Occipital lobe (tissue), 2 donors: Measurements from ENCODE around the gene ACOT8. TPM values are rescaled to one million over a fixed set of nuclear protein-coding genes. Genes with fewer than 3 reads are reported as not detected.
"Not testable (repeated sequence)": the region's sequence is repeated elsewhere in the genome, so short reads cannot be mapped to it uniquely, and the experiment has no call there.

ENCODE experiments used
- DNase-seq: peaks from one replicate; lab custom pipeline; 2025; lab: John Stamatoyannopoulos, UW
- total RNA-seq: library from RNA; depleted of rRNA; stranded (reverse); fragments of >200 nt; gene quantifications from one replicate; pipeline ENCODE4 v1.2.3, GENCODE V29; 2014

The ACOT8 gene
- total RNA-seq = 21.5 TPM

- peak; percentile 96 for DNase-seq
These were observed at the start of gene ACOT8, which contains the start of gene ZSWIM3 for GRCh38 chr20:45857114-45857881. ACOT8 (minus strand) TSS chr20:45857392; CDS start chr20:45857315, 77 bp downstream. ZSWIM3 (plus strand) TSS chr20:45857614; CDS start chr20:45857826, 212 bp downstream.

DNA sequence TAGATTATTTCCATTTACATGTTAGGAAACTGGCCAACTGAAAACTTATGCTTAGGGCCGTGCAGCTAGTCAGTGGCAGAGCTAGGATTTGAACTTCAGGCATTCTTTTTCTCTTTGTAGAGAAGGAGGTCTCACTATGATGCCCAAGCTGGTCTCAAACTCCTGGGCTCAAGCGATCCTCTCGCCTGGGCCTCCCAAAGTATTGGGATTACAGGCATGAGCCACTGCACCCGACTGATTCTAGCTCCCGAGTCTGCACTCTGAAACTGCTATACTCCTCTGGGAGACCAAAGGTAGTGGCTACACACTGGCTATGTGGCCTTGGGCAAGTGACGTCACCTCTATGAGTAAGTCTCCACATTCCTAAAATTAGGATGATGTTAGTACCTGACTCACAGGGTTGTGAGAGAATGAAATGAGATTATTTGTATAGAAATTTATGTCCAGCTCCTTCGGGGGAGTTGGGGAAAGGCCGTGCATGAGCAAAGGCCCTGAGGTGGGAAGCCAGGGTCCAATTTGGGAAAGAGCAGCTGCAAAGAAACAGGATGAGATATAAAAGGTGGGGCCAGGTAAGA, 48.4 kb upstream of the ACOT8 start:
- no peak for DNase-seq

- no peak for DNase-seq
These were observed 47.7 kb upstream of the ACOT8 start for GRCh38 chr20:45904583-45905504.

- DNase-seq = no peak
These were observed 45.1 kb upstream of the ACOT8 start for GRCh38 chr20:45902199-45902701.

DNA sequence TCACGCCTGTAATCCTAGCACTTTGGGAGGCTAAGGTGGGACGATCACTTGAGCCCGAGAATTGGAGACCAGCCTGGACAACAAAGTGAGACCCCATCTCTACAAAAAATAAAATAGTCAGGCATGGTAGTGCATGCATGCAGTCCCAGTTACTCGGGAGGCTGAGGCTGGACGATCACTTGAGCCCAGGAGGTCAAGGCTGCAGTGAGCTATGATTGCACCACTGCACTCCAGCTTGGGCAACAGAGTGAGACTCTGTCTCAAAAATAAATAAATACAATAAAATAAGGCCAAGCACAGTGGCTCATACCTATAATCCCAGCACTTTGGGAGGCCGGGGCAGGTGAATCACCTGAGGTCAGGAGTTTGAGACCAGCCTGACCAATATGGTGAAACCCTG, 44.1 kb upstream of the ACOT8 start:
- not testable (repeated sequence) for DNase-seq

DNA sequence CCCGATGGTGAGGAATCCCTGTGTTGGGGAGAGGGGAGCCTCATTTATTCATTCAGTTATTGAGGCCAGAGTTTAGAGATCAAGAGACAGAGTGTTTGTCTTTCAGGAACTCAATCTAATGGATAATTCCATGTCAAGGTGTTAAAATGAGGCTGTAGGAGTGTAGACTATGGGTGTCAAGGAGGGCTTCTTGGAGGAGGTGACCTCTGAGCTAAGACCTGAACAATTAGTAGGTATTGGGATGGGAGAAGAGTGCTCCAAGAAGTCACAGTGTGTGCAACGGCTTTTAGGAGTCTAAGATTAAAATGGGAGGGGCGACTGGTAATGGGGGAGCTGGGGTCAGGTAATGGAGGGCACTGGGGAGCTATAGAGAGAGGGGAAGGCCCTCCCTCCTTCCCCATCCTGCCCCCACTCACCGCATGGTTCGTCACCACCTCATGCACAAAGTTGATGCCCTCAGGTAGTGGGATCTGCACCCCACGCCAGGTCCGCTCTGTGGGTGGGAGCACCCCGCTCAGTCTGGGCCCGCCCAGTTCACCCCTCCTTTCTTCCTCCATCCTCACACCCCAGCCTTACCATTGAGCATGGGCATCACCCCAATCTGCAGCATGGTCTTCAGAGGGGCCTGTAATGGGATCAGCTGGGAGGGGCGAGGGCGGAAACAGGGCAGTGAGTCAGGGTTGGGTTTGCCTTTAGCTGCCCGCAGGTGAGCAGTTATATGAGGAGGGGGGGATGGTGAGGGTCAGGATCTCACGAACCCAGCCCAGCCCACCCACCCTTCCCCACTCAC, 42.0 kb upstream of the ACOT8 start:
- no peak for DNase-seq

- no peak for DNase-seq
These were observed 41.1 kb upstream of the ACOT8 start for GRCh38 chr20:45898285-45898684.

GRCh38 chr20:45897692-45898091, 40.5 kb upstream of the ACOT8 start:
- no peak for DNase-seq

- DNase-seq = no peak
These were observed 40.1 kb upstream of the ACOT8 start for GRCh38 chr20:45897289-45897688.

GRCh38 chr20:45896641-45897161, 39.5 kb upstream of the ACOT8 start:
- DNase-seq = no peak

- DNase-seq = no peak
These were observed 37.6 kb upstream of the ACOT8 start for GRCh38 chr20:45894797-45895196.

GRCh38 chr20:45893831-45894230, 36.6 kb upstream of the ACOT8 start:
- DNase-seq = no peak

- no peak for DNase-seq
These were observed 35.8 kb upstream of the ACOT8 start for GRCh38 chr20:45892828-45893500.

- DNase-seq = no peak
These were observed 35.0 kb upstream of the ACOT8 start for GRCh38 chr20:45892049-45892825.

- peak; percentile 85 for DNase-seq
These were observed 34.1 kb upstream of the ACOT8 start, which contains the start of the genes CTSA and NEURL2 for GRCh38 chr20:45890985-45891983. CTSA (plus strand) TSS chr20:45891335; CDS start chr20:45891569, 234 bp downstream. NEURL2 (minus strand) TSS chr20:45891208; CDS start chr20:45890991, 217 bp downstream.

DNA sequence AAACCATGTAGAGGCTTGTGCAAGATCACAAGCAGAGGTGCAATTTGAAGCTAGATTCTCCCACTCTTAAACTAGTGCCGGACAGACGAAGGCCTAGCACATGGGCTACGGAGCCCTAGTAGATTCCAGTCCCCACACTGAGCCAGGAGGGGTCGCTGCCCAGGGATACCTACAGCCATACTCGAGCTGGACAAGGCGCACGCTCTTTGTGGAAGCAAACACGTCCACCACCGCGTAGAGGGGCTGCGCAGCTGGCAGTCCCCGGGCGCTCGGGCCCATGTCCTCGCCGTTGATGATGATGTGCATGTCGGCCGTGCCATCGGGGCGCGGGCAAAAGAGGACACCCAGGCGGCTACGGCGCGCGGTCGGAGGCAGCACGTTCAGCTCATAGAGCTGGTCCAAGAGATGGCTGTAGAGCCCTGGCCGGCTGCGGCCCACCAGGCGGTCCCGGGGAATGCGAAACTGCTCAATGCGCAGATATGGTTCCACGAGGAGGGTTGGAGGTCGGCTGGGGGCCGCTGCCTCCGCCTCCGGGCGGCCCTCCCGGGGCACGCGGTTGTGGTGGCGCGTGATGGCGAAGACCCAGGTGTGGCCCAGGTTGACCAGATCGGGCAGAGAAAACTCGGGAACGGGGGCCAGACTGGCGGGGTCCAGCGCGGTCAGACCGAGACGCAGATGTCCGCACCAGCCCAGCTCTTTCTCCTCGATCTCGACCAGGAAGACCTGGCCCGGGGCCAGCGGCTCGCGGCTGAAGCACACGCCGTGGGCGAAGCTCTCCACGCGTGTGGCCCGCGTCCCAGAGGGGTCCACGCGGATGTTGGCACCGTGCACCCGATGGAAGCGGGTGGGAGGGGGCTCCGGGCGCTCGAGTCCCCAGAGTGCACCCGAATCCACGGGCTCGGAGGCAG, 33.1 kb upstream of the ACOT8 start:
- DNase-seq = peak; percentile 39

- no peak for DNase-seq
These were observed 31.5 kb upstream of the ACOT8 start for GRCh38 chr20:45888681-45889080.
